Endothelial cell of umbilical vein (primary cell): ENCODE results near the gene CCDC146. TPM values are rescaled to one million over a fixed set of nuclear protein-coding genes. Genes with fewer than 3 reads are reported as not detected.

Source experiments
- BruUV-seq: library from RNA; stranded (reverse); fragments of 400-500 nt; replicated peaks from 2 replicates; lab custom pipeline; 2021; lab: Mats Ljungman, UMichigan
- CTCF ChIA-PET: fragments of 300-600, 350-600 bp; sonication (Branson Sonifier 250); formaldehyde crosslinking; loops from one replicate; lab custom pipeline; 2021; ENCODE audit warnings: antibody characterized with exemption, inconsistent platforms; lab: Charles Lee
- POLR2A ChIA-PET: fragments of 300-600, 350-600 bp; sonication (Branson Sonifier 250); formaldehyde crosslinking; loops from one replicate; lab custom pipeline; 2021; ENCODE audit warnings: antibody characterized with exemption, inconsistent platforms; lab: Charles Lee
- DNase-seq: peaks from one replicate; pipeline ENCODE4 v3.0.0-alpha.2; 2011; ENCODE audit warnings: low read depth, low spot score
- FAIRE-seq: peaks from 2 replicates; lab custom pipeline; 2011; peaks lifted over from hg19 to GRCh38; lab: Jason Lieb, UNC
- H2AFZ ChIP-seq: 2 replicates; pipeline ENCODE4 v1.6.0; 2012; ENCODE audit warnings: low read depth, low read length, control low read depth, inconsistent platforms
- H3K27ac ChIP-seq: 2 replicates; pipeline ENCODE4 v1.5.1; 2011; ENCODE audit warnings: low read depth, mild to moderate bottlenecking, control low read depth, low read length, moderate library complexity; ENCODE audit not compliant: insufficient read depth
- H3K27me3 ChIP-seq, 2 experiments: 2 replicates each; pipeline versions ENCODE4 v1.6.0 to v1.6.1; 2011; ENCODE audit warnings: low read length in 2 of 2, mixed read lengths in 1 of 2; ENCODE audit not compliant: control insufficient read depth in 2 of 2, insufficient read depth in 2 of 2
- H3K36me3 ChIP-seq, 2 experiments: 2 replicates in 1 of 2; 3 replicates in 1 of 2; pipeline ENCODE4 v1.5.1; 2011; ENCODE audit warnings: low read length in 2 of 2, mild to moderate bottlenecking in 1 of 2, moderate library complexity in 1 of 2; ENCODE audit not compliant: control insufficient read depth in 2 of 2, insufficient read depth in 2 of 2; ENCODE audit errors: extremely low read depth in 1 of 2
- H3K4me1 ChIP-seq: 3 replicates; pipeline ENCODE4 v1.5.1; 2011; ENCODE audit warnings: mild to moderate bottlenecking, low read length; ENCODE audit not compliant: control insufficient read depth, insufficient read depth; ENCODE audit errors: extremely low read depth
- H3K4me2 ChIP-seq: 2 replicates; pipeline ENCODE4 v1.6.1; 2011; ENCODE audit warnings: low read length, control low read depth, mixed read lengths; ENCODE audit not compliant: insufficient read depth
- H3K4me3 ChIP-seq, 3 experiments: fragments of 200-600 bp in 1 of 3; sonication (generic), shearing (Covaris generic) in 1 of 3; replicated peaks in 1 of 3; 2 replicates each; pipeline ENCODE4 v1.5.1; 2011 to 2016; ENCODE audit warnings: control low read depth in 3 of 3, low read length in 3 of 3, mild to moderate bottlenecking in 2 of 3, inconsistent platforms in 1 of 3, low read depth in 1 of 3, moderate library complexity in 1 of 3; ENCODE audit not compliant: insufficient read depth in 1 of 3
- H3K79me2 ChIP-seq: 2 replicates; pipeline ENCODE4 v1.6.0; 2012; ENCODE audit warnings: low read length, inconsistent platforms; ENCODE audit not compliant: control insufficient read depth, insufficient read depth
- H3K9ac ChIP-seq: replicated peaks from 2 replicates; pipeline ENCODE3; 2011; ENCODE audit warnings: low read length, control low read depth; ENCODE audit not compliant: insufficient read depth; ENCODE audit errors: extremely low read depth
- H3K9me1 ChIP-seq: replicated peaks from 3 replicates; pipeline ENCODE4 v1.6.0; 2011; ENCODE audit warnings: mild to moderate bottlenecking, low read length; ENCODE audit not compliant: control insufficient read depth, insufficient read depth; ENCODE audit errors: extremely low read depth
- H3K9me3 ChIP-seq: replicated peaks from 2 replicates; pipeline ENCODE4 v1.5.1; 2012; ENCODE audit warnings: low read length, inconsistent platforms; ENCODE audit not compliant: control insufficient read depth, insufficient read depth
- H4K20me1 ChIP-seq: replicated peaks from 2 replicates; pipeline ENCODE3; 2011; ENCODE audit warnings: mild to moderate bottlenecking, low read length; ENCODE audit not compliant: control insufficient read depth, insufficient read depth; ENCODE audit errors: extremely low read depth
- EZH2 ChIP-seq: IDR thresholded peaks from 2 replicates; pipeline ENCODE4 v1.6.1; 2012; ENCODE audit warnings: borderline replicate concordance, low read depth, mild to moderate bottlenecking, moderate library complexity, low read length, inconsistent platforms; ENCODE audit not compliant: severe bottlenecking
- FOS ChIP-seq: IDR thresholded peaks from 2 replicates; pipeline ENCODE4 v1.6.1; 2011; ENCODE audit warnings: mild to moderate bottlenecking, low read length, moderate library complexity, borderline replicate concordance; ENCODE audit not compliant: insufficient read depth
- GATA2 ChIP-seq: IDR thresholded peaks from 2 replicates; pipeline ENCODE4 v1.7.0; 2011; ENCODE audit warnings: low read depth, mild to moderate bottlenecking, moderate library complexity, mixed read lengths, low read length; ENCODE audit not compliant: insufficient read length, insufficient read depth
- JUN ChIP-seq: IDR thresholded peaks from 2 replicates; pipeline ENCODE4 v1.6.1; 2011; ENCODE audit warnings: borderline replicate concordance, low read depth; ENCODE audit not compliant: insufficient read length, insufficient read depth
- MYC ChIP-seq: IDR thresholded peaks from one replicate; pipeline ENCODE4 v1.6.1; 2011; ENCODE audit warnings: mild to moderate bottlenecking, low read depth, low read length
- POLR2A ChIP-seq: IDR thresholded peaks from 2 replicates; pipeline ENCODE4 v1.6.1; 2012; ENCODE audit warnings: low read depth, mild to moderate bottlenecking, control low read depth, low read length
- POLR2AphosphoS5 ChIP-seq: IDR thresholded peaks from 2 replicates; pipeline ENCODE4 v1.6.1; 2012; ENCODE audit warnings: low read depth, mild to moderate bottlenecking, control low read depth, low read length, moderate library complexity; ENCODE audit not compliant: insufficient read depth
- dilution Hi-C: fragments of 300-500 bp; cut with MboI; formaldehyde crosslinking; loops from one replicate; pipeline ENCODE4 v1.15.0; 2019; ENCODE audit warnings: low sequenced_read_pairs; ENCODE audit not compliant: extremely low pct_ligation_motif_present
- intact Hi-C: fragments of 100-400 bp; cut with micrococcal nuclease; formaldehyde crosslinking; loops from one replicate; pipeline ENCODE4 v1.10.0; 2022
- polyA plus RNA-seq, 4 experiments: library from polyadenylated mRNA; depleted of rRNA in 3 of 4; stranded (reverse) in 3 of 4; unstranded in 1 of 4; fragments of >200 nt; gene quantifications; 2 replicates each; pipeline versions ENCODE4 v1.2.1 to v1.2.3, GENCODE V29; 2011 to 2012; ENCODE audit warnings: missing spikeins in 1 of 4
- total RNA-seq: library from RNA; stranded (reverse); gene quantifications from 2 replicates; pipeline ENCODE4 v1.2.3, GENCODE V29; 2021
- TF ChIP-seq, protein P1 (sequence below): IDR thresholded peaks from 2 replicates; pipeline ENCODE4 v1.6.1; 2011; ENCODE audit not compliant: insufficient read depth, insufficient read length
- TF ChIP-seq, protein P2 (sequence below), 2 donors: IDR thresholded peaks; 1 replicate in 1 of 2; 2 replicates in 1 of 2; pipeline ENCODE4 v1.5.1; 2011; ENCODE audit warnings: low read length in 2 of 2, mild to moderate bottlenecking in 2 of 2, moderate library complexity in 2 of 2, control low read depth in 1 of 2, inconsistent platforms in 1 of 2, low read depth in 1 of 2; ENCODE audit not compliant: insufficient read depth in 1 of 2; ENCODE audit errors: extremely low read depth in 1 of 2

CCDC146 gene
- total and polyA plus RNA-seq, 2 donors (not counting 3 experiments of a cell fraction or from before 2014, with no cell fraction given) = 0.65 to 2.2 TPM

GRCh38 chr7:77320714-77321113 lies 198.3 kb downstream of the CCDC146 start:
- BruUV-seq = no TSS peak
- H3K27me3 ChIP-seq = no peaks in the 10 kb centered on the region
- CTCF ChIA-PET = interaction anchor here (1.4 to 3.4 kb wide), 3 partner anchors 8 to 73 kb away, joined by 5 to 16 read pairs (median 8); no protein-coding TSS in a partner anchor
- no peaks in the 10 kb centered on the region for H3K79me2 ChIP-seq
- TF ChIP-seq MYC = no peak
- no peak for TF ChIP-seq POLR2A
- TF ChIP-seq FOS = no peak
- no peak for TF ChIP-seq GATA2
- TF ChIP-seq, protein P1, sequence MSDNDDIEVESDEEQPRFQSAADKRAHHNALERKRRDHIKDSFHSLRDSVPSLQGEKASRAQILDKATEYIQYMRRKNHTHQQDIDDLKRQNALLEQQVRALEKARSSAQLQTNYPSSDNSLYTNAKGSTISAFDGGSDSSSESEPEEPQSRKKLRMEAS = no peak
- TF ChIP-seq, protein P2, sequence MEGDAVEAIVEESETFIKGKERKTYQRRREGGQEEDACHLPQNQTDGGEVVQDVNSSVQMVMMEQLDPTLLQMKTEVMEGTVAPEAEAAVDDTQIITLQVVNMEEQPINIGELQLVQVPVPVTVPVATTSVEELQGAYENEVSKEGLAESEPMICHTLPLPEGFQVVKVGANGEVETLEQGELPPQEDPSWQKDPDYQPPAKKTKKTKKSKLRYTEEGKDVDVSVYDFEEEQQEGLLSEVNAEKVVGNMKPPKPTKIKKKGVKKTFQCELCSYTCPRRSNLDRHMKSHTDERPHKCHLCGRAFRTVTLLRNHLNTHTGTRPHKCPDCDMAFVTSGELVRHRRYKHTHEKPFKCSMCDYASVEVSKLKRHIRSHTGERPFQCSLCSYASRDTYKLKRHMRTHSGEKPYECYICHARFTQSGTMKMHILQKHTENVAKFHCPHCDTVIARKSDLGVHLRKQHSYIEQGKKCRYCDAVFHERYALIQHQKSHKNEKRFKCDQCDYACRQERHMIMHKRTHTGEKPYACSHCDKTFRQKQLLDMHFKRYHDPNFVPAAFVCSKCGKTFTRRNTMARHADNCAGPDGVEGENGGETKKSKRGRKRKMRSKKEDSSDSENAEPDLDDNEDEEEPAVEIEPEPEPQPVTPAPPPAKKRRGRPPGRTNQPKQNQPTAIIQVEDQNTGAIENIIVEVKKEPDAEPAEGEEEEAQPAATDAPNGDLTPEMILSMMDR (IDR thresholded peaks at IDR 0.05; ENCODE audit: extremely low read depth in 1 of 2, insufficient read depth in 1 of 2, low read depth in 1 of 2, low read length in 2 of 2) = no peak
- TF ChIP-seq EZH2 = no peak
- no peak for TF ChIP-seq JUN
- TF ChIP-seq POLR2AphosphoS5 = no peak
- no peaks in the 10 kb centered on the region for H4K20me1 ChIP-seq
- H3K27ac ChIP-seq = no peak overlapping the region
- H2AFZ ChIP-seq = no peak overlapping the region
- H3K36me3 ChIP-seq = no peaks in the 10 kb centered on the region
- H3K9ac ChIP-seq = no peak overlapping the region
- H3K9me1 ChIP-seq = no peaks in the 10 kb centered on the region
- POLR2A ChIA-PET = no interaction called here
- DNase-seq = no peak
- H3K4me1 ChIP-seq = peaks cover under 1% of the 10 kb centered on the region
- H3K4me3 ChIP-seq = no peak overlapping the region
- H3K4me2 ChIP-seq = no peak overlapping the region
- intact Hi-C loops = no loop called here
- no peak for FAIRE-seq
- dilution Hi-C loops = no loop called here
- H3K9me3 ChIP-seq = no peaks in the 10 kb centered on the region
